BE2C (cell line): ENCODE results near the gene EXPH5. TPM values are rescaled to one million over a fixed set of nuclear protein-coding genes. Genes with fewer than 3 reads are reported as not detected.
"Not testable (repeated sequence)": the region's sequence is repeated elsewhere in the genome, so short reads cannot be mapped to it uniquely, and the experiment has no call there.

Experiments
- DNase-seq: peaks from one replicate; pipeline ENCODE4 v3.0.0-alpha.2; 2020
- H3K27me3 ChIP-seq: fragments of 250-450 bp; sonication (Bioruptor Pico); 2 replicates; pipeline ENCODE4 v1.5.1; 2020; ENCODE audit warnings: mild to moderate bottlenecking
- H3K36me3 ChIP-seq: fragments of 250-450 bp; sonication (Bioruptor Pico); 2 replicates; pipeline ENCODE4 v1.5.1; 2020; ENCODE audit warnings: mild to moderate bottlenecking
- H3K4me1 ChIP-seq: fragments of 250-450 bp; sonication (Bioruptor Pico); 2 replicates; pipeline ENCODE4 v1.5.1; 2020
- H3K4me3 ChIP-seq: 2 replicates; pipeline ENCODE4 v1.5.1; 2011; ENCODE audit warnings: low read depth, low read length
- H3K9me3 ChIP-seq: fragments of 250-450 bp; sonication (Bioruptor Pico); 2 replicates; pipeline ENCODE4 v1.5.1; 2020
- polyA plus RNA-seq: library from polyadenylated mRNA; unstranded; fragments of >200 nt; gene quantifications from one replicate; pipeline ENCODE4 v1.2.1, GENCODE V29; 2012; ENCODE audit warnings: low read depth, missing spikeins; ENCODE audit not compliant: insufficient read length, insufficient read depth
- TF ChIP-seq, protein P1 (sequence below): IDR thresholded peaks from 2 replicates; pipeline ENCODE4 v1.5.1; 2012; ENCODE audit warnings: mild to moderate bottlenecking, low read depth, low read length

EXPH5 gene
- polyA plus RNA-seq: not detected

GRCh38 chr11:108593214-108593922, at the start of gene EXPH5:
TSS of gene EXPH5 (minus strand) at chr11:108593768. CDS start at chr11:108593536, 232 bp downstream.
- H3K4me1 ChIP-seq: no peaks in the 10 kb centered on the region
- H3K4me3 ChIP-seq: peak within 1 kb of the TSS; percentile 70
- H3K9me3 ChIP-seq: no peaks in the 10 kb centered on the region
- peaks cover 27% of the 10 kb centered on the region for H3K27me3 ChIP-seq
- DNase-seq: peak; percentile 76
- H3K36me3 ChIP-seq: no peaks in the 10 kb centered on the region
- TF ChIP-seq, protein P1, sequence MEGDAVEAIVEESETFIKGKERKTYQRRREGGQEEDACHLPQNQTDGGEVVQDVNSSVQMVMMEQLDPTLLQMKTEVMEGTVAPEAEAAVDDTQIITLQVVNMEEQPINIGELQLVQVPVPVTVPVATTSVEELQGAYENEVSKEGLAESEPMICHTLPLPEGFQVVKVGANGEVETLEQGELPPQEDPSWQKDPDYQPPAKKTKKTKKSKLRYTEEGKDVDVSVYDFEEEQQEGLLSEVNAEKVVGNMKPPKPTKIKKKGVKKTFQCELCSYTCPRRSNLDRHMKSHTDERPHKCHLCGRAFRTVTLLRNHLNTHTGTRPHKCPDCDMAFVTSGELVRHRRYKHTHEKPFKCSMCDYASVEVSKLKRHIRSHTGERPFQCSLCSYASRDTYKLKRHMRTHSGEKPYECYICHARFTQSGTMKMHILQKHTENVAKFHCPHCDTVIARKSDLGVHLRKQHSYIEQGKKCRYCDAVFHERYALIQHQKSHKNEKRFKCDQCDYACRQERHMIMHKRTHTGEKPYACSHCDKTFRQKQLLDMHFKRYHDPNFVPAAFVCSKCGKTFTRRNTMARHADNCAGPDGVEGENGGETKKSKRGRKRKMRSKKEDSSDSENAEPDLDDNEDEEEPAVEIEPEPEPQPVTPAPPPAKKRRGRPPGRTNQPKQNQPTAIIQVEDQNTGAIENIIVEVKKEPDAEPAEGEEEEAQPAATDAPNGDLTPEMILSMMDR: no peak

DNA sequence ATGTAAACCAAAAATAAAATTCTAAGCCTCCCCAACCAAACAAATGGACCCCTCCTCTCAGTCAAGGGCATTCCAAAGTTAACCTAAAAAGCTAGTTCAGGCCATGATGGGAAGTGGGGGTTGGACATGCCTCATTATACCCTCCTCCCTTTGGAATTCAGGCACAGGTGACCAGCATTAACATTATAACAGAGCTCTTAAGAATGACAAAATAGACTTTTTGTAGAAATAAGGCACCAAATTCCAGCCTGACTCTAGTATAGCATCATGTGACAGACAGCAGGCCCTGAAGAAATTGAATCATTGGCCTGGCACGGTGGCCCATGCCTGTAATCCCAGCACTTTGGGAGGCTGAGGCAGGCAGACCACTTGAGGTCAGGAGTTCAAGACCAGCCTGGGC, 48.2 kb upstream of the EXPH5 start:
- not testable (repeated sequence) for H3K4me3 ChIP-seq, H3K4me1 ChIP-seq, H3K36me3 ChIP-seq, H3K9me3 ChIP-seq, DNase-seq, H3K27me3 ChIP-seq

- TF ChIP-seq, protein P1: no peak
- no peaks in the 10 kb centered on the region for H3K9me3 ChIP-seq
- H3K27me3 ChIP-seq: peaks cover 10% of the 10 kb centered on the region; the same call in 1 of the 2 replicates
- no peak overlapping the region for H3K4me3 ChIP-seq
- no peaks in the 10 kb centered on the region for H3K4me1 ChIP-seq
- H3K36me3 ChIP-seq: no peaks in the 10 kb centered on the region
- DNase-seq: no peak
Observed at GRCh38 chr11:108639146-108639545, 45.6 kb upstream of the EXPH5 start.

DNA sequence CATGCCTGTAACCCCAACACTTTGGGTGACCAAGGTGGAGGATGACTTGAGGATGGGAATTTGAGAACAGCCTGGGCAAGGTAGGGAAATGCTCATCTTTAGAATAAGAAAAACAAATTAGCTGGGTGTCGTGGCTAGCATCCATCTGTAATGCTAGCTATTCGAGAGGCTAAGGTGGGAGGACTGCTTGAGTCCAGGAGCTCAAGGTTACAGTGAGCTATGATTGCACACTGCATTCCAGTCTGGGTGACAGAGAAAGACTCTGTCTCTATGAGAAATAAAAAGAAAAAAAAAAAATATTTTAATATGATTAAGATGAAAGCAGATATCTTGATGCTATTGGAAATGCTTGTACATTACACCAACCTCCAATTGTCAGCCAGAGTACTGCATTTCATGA, 42.7 kb upstream of the EXPH5 start:
- Histone ChIP-seq H3K4me3 (no peak overlapping the region), H3K36me3 (no peaks in the 10 kb centered on the region), H3K4me1 (no peaks in the 10 kb centered on the region), H3K9me3 (no peaks in the 10 kb centered on the region), H3K27me3 (peaks cover 10% of the 10 kb centered on the region; the same call in 1 of the 2 replicates)
- TF ChIP-seq, protein P1: no peak
- no peak for DNase-seq

GRCh38 chr11:108635106-108635505, 41.5 kb upstream of the EXPH5 start:
- Histone ChIP-seq H3K27me3 (peaks cover 10% of the 10 kb centered on the region; the same call in 1 of the 2 replicates), H3K36me3 (no peaks in the 10 kb centered on the region), H3K4me1 (no peaks in the 10 kb centered on the region), H3K4me3 (no peak overlapping the region), H3K9me3 (no peaks in the 10 kb centered on the region)
- no peak for DNase-seq
- TF ChIP-seq, protein P1: no peak

DNA sequence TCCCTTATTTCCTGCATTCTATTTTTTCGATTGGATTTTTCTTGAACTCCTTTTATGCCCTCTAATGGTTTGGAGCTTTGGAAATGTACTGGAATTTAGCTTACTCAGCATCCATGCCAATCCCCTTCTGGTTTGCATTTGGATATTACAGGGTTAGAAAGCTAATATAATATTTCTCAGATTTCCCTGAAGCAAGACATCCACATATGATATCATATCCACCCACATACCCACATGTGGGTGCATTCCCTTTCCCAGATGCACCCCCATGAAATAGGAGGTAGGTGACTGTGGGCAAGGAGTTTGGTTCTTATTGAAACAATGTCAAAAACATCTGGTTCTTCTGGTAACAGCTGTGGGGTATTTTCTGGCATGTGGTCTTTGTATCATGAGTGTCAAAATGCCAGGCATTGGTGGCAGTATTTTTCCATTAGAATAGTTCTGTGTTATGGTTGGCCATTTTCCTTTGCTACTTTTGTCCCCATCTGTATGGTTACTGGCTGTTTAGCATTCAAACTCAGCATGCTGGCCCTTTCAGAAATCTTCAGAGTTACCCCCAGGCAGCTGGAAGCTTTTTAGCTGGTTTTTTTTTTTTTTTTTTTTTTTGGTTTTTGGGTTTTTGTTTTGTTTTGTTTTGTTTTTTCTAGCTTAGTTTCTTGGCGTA, 38.6 kb upstream of the EXPH5 start:
- H3K9me3 ChIP-seq: no peaks in the 10 kb centered on the region
- H3K36me3 ChIP-seq: no peaks in the 10 kb centered on the region
- no peak overlapping the region for H3K4me3 ChIP-seq

More for the DNA sequence above, 38.6 kb upstream of the EXPH5 start:
- TF ChIP-seq, protein P1: no peak
- Histone ChIP-seq H3K27me3 (peaks cover 5% of the 10 kb centered on the region; the same call in 1 of the 2 replicates), H3K4me1 (no peaks in the 10 kb centered on the region)
- no peak for DNase-seq
